ENCODE measurements around the gene CAMKMT. TPM values are rescaled to one million over a fixed set of nuclear protein-coding genes. Genes with fewer than 3 reads are reported as not detected.

Gene CAMKMT
- total RNA-seq, 1 experiment from 2014 or later = 2.7 TPM

GRCh38 chr2:44433895-44434294 lies 72.1 kb downstream of the CAMKMT start:
- H3K9me2 ChIP-seq (replicated peaks; ENCODE audit: low read length) = no peaks in the 10 kb centered on the region
- CTCF ChIA-PET = no interaction called here
- TF ChIP-seq EZH2phosphoT487 (IDR thresholded peaks at IDR 0.05; ENCODE audit: borderline replicate concordance, low read length) = no peak
- TF ChIP-seq, protein P1, sequence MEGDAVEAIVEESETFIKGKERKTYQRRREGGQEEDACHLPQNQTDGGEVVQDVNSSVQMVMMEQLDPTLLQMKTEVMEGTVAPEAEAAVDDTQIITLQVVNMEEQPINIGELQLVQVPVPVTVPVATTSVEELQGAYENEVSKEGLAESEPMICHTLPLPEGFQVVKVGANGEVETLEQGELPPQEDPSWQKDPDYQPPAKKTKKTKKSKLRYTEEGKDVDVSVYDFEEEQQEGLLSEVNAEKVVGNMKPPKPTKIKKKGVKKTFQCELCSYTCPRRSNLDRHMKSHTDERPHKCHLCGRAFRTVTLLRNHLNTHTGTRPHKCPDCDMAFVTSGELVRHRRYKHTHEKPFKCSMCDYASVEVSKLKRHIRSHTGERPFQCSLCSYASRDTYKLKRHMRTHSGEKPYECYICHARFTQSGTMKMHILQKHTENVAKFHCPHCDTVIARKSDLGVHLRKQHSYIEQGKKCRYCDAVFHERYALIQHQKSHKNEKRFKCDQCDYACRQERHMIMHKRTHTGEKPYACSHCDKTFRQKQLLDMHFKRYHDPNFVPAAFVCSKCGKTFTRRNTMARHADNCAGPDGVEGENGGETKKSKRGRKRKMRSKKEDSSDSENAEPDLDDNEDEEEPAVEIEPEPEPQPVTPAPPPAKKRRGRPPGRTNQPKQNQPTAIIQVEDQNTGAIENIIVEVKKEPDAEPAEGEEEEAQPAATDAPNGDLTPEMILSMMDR (conservative IDR thresholded peaks at IDR 0.05; ENCODE audit: low read depth, low read length) = no peak
- no peak for TF ChIP-seq EZH2 (IDR thresholded peaks at IDR 0.05; ENCODE audit: low read length, unreplicated experiment)

DNA sequence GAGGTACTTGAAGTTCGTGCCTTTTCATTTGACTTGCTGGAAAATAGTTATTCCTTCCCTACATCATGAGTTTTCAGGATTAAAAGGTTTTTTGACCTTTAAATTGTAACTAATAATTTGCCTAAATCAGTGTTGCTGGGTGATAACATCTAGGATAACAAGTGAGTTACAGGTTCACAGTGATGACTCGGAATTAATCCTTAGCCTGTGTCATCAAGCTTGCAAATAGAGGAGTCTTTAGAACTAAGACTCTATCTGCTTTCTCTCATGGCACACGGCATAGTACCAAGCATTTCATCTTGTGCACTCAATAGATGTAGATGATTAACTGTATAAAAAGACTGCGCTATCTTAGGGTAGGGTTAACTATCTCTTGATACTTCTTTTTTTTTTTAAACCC lies 79.5 kb downstream of the CAMKMT start:
- no peaks in the 10 kb centered on the region for H4K20me1 ChIP-seq (ENCODE audit: low read length)
- no peaks in the 10 kb centered on the region for H3K27me3 ChIP-seq (ENCODE audit: low read length)
- DNase-seq (peak; percentile 68), ATAC-seq (peak; percentile 96)
- H3K9me3 ChIP-seq (ENCODE audit: low read length) = no peaks in the 10 kb centered on the region
- no peaks in the 10 kb centered on the region for H3K79me2 ChIP-seq (ENCODE audit: low read length)
- H2AFZ ChIP-seq (ENCODE audit: low read length) = no peak overlapping the region
- peaks cover 13% of the 10 kb centered on the region for H3K4me1 ChIP-seq (ENCODE audit: insufficient read depth, low read length)
- no TSS peak for BruUV-seq (replicated peaks)
- no peak overlapping the region for H3K9ac ChIP-seq (ENCODE audit: low read length)
- no peak overlapping the region for H3K4me3 ChIP-seq (ENCODE audit: low read length)
- CTCF ChIA-PET = no interaction called here
- H3K36me3 ChIP-seq (ENCODE audit: low read depth, low read length) = 0 out of 2 replicates have a peak, but pooled peaks cover 3% of the 10 kb centered on the region
- H3K9me2 ChIP-seq (replicated peaks; ENCODE audit: low read length) = no peaks in the 10 kb centered on the region
- no peak overlapping the region for H3K27ac ChIP-seq (ENCODE audit: low read length)
- TF ChIP-seq EZH2phosphoT487 (IDR thresholded peaks at IDR 0.05; ENCODE audit: borderline replicate concordance, low read length) = no peak
- no peak for TF ChIP-seq EZH2 (IDR thresholded peaks at IDR 0.05; ENCODE audit: low read length, unreplicated experiment)
- TF ChIP-seq, protein P1 (conservative IDR thresholded peaks at IDR 0.05; ENCODE audit: low read depth, low read length) = no peak
- POLR2A ChIA-PET (ENCODE audit: unreplicated experiment) = no interaction called here
- no peak overlapping the region for H3K4me2 ChIP-seq (ENCODE audit: low read length)
- no peaks in the 10 kb centered on the region for H3F3A ChIP-seq (ENCODE audit: low read length, unreplicated experiment)
- intact Hi-C loops (cut with micrococcal nuclease) = no loop called here

More at GRCh38 chr2:44433895-44434294, 72.1 kb downstream of the CAMKMT start:
- Histone ChIP-seq H3K4me2 (ENCODE audit: low read length) (peak overlapping the region; percentile 25), H3K4me1 (ENCODE audit: insufficient read depth, low read length) (peaks cover 18% of the 10 kb centered on the region), H2AFZ (ENCODE audit: low read length) (no peak overlapping the region), H4K20me1 (ENCODE audit: low read length) (no peaks in the 10 kb centered on the region), H3F3A (ENCODE audit: low read length, unreplicated experiment) (no peaks in the 10 kb centered on the region), H3K36me3 (ENCODE audit: low read depth, low read length) (no peaks in the 10 kb centered on the region), H3K9ac (ENCODE audit: low read length) (no peak overlapping the region), H3K27me3 (ENCODE audit: low read length) (no peaks in the 10 kb centered on the region), H3K27ac (ENCODE audit: low read length) (no peak overlapping the region), H3K4me3 (ENCODE audit: low read length) (no peak overlapping the region), H3K79me2 (ENCODE audit: low read length) (no peaks in the 10 kb centered on the region), H3K9me3 (ENCODE audit: low read length) (no peaks in the 10 kb centered on the region)
- BruUV-seq (replicated peaks) = no TSS peak
- intact Hi-C loops (cut with micrococcal nuclease) = loop anchor here (5.0 kb wide), 1 partner anchor 37 kb away; no protein-coding TSS in a partner anchor
- POLR2A ChIA-PET (ENCODE audit: unreplicated experiment) = no interaction called here
- peak; percentile 87 for DNase-seq
- peak; percentile 79 for ATAC-seq

DNA sequence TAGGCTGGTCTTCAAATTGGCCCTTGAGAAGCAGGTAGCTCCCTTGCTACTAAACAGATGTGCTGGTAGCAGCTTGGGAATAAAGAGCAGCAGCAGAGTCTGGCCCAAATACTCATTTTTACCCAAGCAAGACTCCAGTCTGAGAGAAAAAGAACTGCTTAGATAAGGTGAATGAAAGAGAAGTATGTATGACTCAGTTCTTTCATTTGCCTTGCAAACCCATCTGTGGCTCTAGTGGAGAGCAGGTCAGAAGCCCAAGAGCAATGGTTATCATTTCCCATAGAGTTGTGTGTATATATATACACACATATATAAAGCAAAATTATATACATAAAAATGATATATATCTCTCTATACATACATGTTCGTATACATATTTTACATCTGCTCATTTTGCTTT lies 80.3 kb downstream of the CAMKMT start:
- CTCF ChIA-PET = interaction anchor here (0.5 kb wide), 1 partner anchor 567 kb away, joined by 3 read pairs; the partner anchor contains the start of gene SIX2
- Histone ChIP-seq H3K27me3 (ENCODE audit: low read length) (no peaks in the 10 kb centered on the region), H3K9me2 (replicated peaks; ENCODE audit: low read length) (no peaks in the 10 kb centered on the region), H3F3A (ENCODE audit: low read length, unreplicated experiment) (no peaks in the 10 kb centered on the region), H3K27ac (ENCODE audit: low read length) (no peak overlapping the region), H3K4me3 (ENCODE audit: low read length) (no peak overlapping the region), H2AFZ (ENCODE audit: low read length) (no peak overlapping the region), H3K4me1 (ENCODE audit: insufficient read depth, low read length) (peaks cover 13% of the 10 kb centered on the region), H3K36me3 (ENCODE audit: low read depth, low read length) (0 out of 2 replicates have a peak, but pooled peaks cover 3% of the 10 kb centered on the region), H4K20me1 (ENCODE audit: low read length) (no peaks in the 10 kb centered on the region), H3K9ac (ENCODE audit: low read length) (no peak overlapping the region), H3K9me3 (ENCODE audit: low read length) (no peaks in the 10 kb centered on the region), H3K79me2 (ENCODE audit: low read length) (no peaks in the 10 kb centered on the region), H3K4me2 (ENCODE audit: low read length) (no peak overlapping the region)
- intact Hi-C loops (cut with micrococcal nuclease) = no loop called here
- POLR2A ChIA-PET (ENCODE audit: unreplicated experiment) = no interaction called here
- TF ChIP-seq, protein P1 (conservative IDR thresholded peaks at IDR 0.05; ENCODE audit: low read depth, low read length) = no peak
- TF ChIP-seq EZH2phosphoT487 (IDR thresholded peaks at IDR 0.05; ENCODE audit: borderline replicate concordance, low read length) (no peak), EZH2 (IDR thresholded peaks at IDR 0.05; ENCODE audit: low read length, unreplicated experiment) (no peak)
- peak; percentile 7 for DNase-seq
- ATAC-seq = no peak
- no TSS peak for BruUV-seq (replicated peaks)

Measured in PC-3 (cell line).